ENCODE results near the gene SLC8A1.

SLC8A1 gene

GRCh38 chr2:40049781-40050180 is 402.1 kb downstream of the SLC8A1 start:
- no peak for DNase-seq (ENCODE audit: low read depth in 2 of 2)

- no peak for DNase-seq (ENCODE audit: low read depth in 2 of 2)
These were observed 403.4 kb downstream of the SLC8A1 start for GRCh38 chr2:40048506-40048905.

- DNase-seq (ENCODE audit: low read depth in 2 of 2), result no peak
These were observed 404.5 kb downstream of the SLC8A1 start for GRCh38 chr2:40047406-40047805.
